B cell (primary cell): ENCODE measurements around the gene ALDH1L2. TPM values are rescaled to one million over a fixed set of nuclear protein-coding genes. Genes with fewer than 3 reads are reported as not detected.

Experiments
- ATAC-seq: fragments of 200-7000 bp; cut with Tn5 transposase; one replicate; pipeline ENCODE4 v1.10.0; 2021; ENCODE audit warnings: low read depth, mild to moderate bottlenecking, moderate number of reproducible peaks, moderate library complexity
- CTCF ChIA-PET: fragments of 350-600 bp; sonication (Branson Sonifier 250); formaldehyde crosslinking; loops from one replicate; lab custom pipeline; 2021; ENCODE audit warnings: antibody characterized with exemption, inconsistent platforms; lab: Charles Lee
- POLR2A ChIA-PET: fragments of 350-600 bp; sonication (Branson Sonifier 250); formaldehyde crosslinking; loops from one replicate; lab custom pipeline; 2021; ENCODE audit warnings: antibody characterized with exemption; lab: Charles Lee
- DNase-seq: peaks from one replicate; pipeline ENCODE4 v3.0.0; 2013
- H2AFZ ChIP-seq: 2 replicates; pipeline ENCODE4 v1.6.1; 2012; ENCODE audit warnings: mild to moderate bottlenecking, low read depth, low read length; ENCODE audit not compliant: insufficient read depth, poor library complexity, severe bottlenecking
- H3K27ac ChIP-seq, 2 donors: 1 replicate in 1 of 2; 2 replicates in 1 of 2; pipeline ENCODE4 v1.5.1; 2012 to 2013; ENCODE audit warnings: low read length in 2 of 2, mild to moderate bottlenecking in 2 of 2, moderate library complexity in 1 of 2
- H3K27me3 ChIP-seq, 4 experiments: fragments of 200-600 bp in 1 of 4; sonication (generic) in 1 of 4; replicated peaks in 1 of 4; 1 replicate in 2 of 4; 2 replicates in 2 of 4; pipeline versions ENCODE4 v1.6.1 to v1.7.0; 2013 to 2016; ENCODE audit warnings: low read length in 3 of 4, mild to moderate bottlenecking in 2 of 4, mixed read lengths in 1 of 4, moderate library complexity in 1 of 4; ENCODE audit not compliant: insufficient read depth in 4 of 4, control insufficient read depth in 3 of 4; ENCODE audit errors: control extremely low read depth in 1 of 4
- H3K36me3 ChIP-seq, 2 experiments: replicated peaks in 1 of 2; 1 replicate in 1 of 2; 2 replicates in 1 of 2; pipeline versions ENCODE4 v1.6.1 to v1.7.1; 2013; ENCODE audit warnings: low read length in 1 of 2; ENCODE audit not compliant: insufficient read depth in 2 of 2, control insufficient read depth in 1 of 2; ENCODE audit errors: control extremely low read depth in 1 of 2, extremely low read depth in 1 of 2
- H3K4me1 ChIP-seq, 2 donors: fragments of 200-600 bp in 1 of 2; sonication (generic) in 1 of 2; 1 replicate in 1 of 2; 2 replicates in 1 of 2; pipeline versions ENCODE4 v1.5.1 to v1.6.1; 2013 to 2017; ENCODE audit warnings: low read length in 2 of 2; ENCODE audit not compliant: control insufficient read depth in 2 of 2, insufficient read depth in 2 of 2
- H3K4me2 ChIP-seq: replicated peaks from 2 replicates; pipeline ENCODE3; 2012; ENCODE audit warnings: mild to moderate bottlenecking, low read depth, low read length; ENCODE audit not compliant: poor library complexity, severe bottlenecking
- H3K4me3 ChIP-seq, 5 experiments: fragments of 200-600 bp in 1 of 5; sonication (generic) in 1 of 5; 1 replicate in 3 of 5; 2 replicates in 2 of 5; pipeline versions ENCODE4 v1.5.1 to v1.7.0; 2011 to 2016; ENCODE audit warnings: low read length in 4 of 5, mild to moderate bottlenecking in 4 of 5, low read depth in 2 of 5, control low read depth in 1 of 5, moderate library complexity in 1 of 5; ENCODE audit not compliant: insufficient read depth in 1 of 5; ENCODE audit errors: control extremely low read depth in 1 of 5, extremely low read depth in 1 of 5
- H3K79me2 ChIP-seq: fragments of 200-600 bp; sonication (generic); one replicate; pipeline ENCODE4 v1.6.0; 2016; ENCODE audit warnings: low read length; ENCODE audit not compliant: control insufficient read depth, insufficient read depth
- H3K9ac ChIP-seq: fragments of 200-600 bp; sonication (generic); 2 replicates; pipeline ENCODE4 v1.6.1; 2017; ENCODE audit warnings: mild to moderate bottlenecking, low read length, moderate library complexity
- H3K9me3 ChIP-seq, 3 donors: one replicate each; pipeline versions ENCODE4 v1.6.1 to v1.7.1; 2013; ENCODE audit warnings: low read length in 2 of 3; ENCODE audit not compliant: control insufficient read depth in 2 of 3, insufficient read depth in 1 of 3; ENCODE audit errors: control extremely low read depth in 1 of 3
- H4K20me1 ChIP-seq: 2 replicates; pipeline ENCODE4 v1.6.0; 2012; ENCODE audit warnings: mild to moderate bottlenecking, low read length; ENCODE audit not compliant: insufficient read depth, control insufficient read depth, poor library complexity, severe bottlenecking
- H3K27ac Mint-ChIP-seq: one replicate; pipeline ENCODE4 v1.8.0; 2021; ENCODE audit warnings: mixed read lengths
- H3K27me3 Mint-ChIP-seq: one replicate; pipeline ENCODE4 v1.8.0; 2021; ENCODE audit warnings: mixed read lengths
- H3K4me1 Mint-ChIP-seq: one replicate; pipeline ENCODE4 v1.8.0; 2021; ENCODE audit warnings: mixed read lengths
- H3K4me3 Mint-ChIP-seq: one replicate; pipeline ENCODE4 v1.8.0; 2021; ENCODE audit warnings: mixed read lengths
- H3K9me3 Mint-ChIP-seq: one replicate; pipeline ENCODE4 v1.8.0; 2022; ENCODE audit warnings: mixed read lengths; ENCODE audit not compliant: insufficient read depth
- EZH2 ChIP-seq: IDR thresholded peaks from 2 replicates; pipeline ENCODE4 v1.6.1; 2012; ENCODE audit warnings: borderline replicate concordance, low read depth, mild to moderate bottlenecking, moderate library complexity, low read length; ENCODE audit not compliant: insufficient read depth, poor library complexity, severe bottlenecking
- WGBS: methylation state at CpG from one replicate; pipeline ENCODE4 v1.1.5; 2013; ENCODE audit warnings: missing lambda C conversion rate; ENCODE audit not compliant: insufficient coverage; 5-methylcytosine and 5-hydroxymethylcytosine counted together
- intact Hi-C: fragments of 100-400 bp; cut with micrococcal nuclease; formaldehyde crosslinking; loops from one replicate; pipeline ENCODE4 v1.10.0; 2022
- polyA plus RNA-seq: library from polyadenylated mRNA; depleted of rRNA; stranded (reverse); fragments of >200 nt; gene quantifications from 2 replicates; pipeline ENCODE4 v1.2.3, GENCODE V29; 2012
- total RNA-seq, 2 donors: library from RNA; stranded (reverse); fragments of 120-200 nt in 1 of 2; gene quantifications; 1 replicate in 1 of 2; 2 replicates in 1 of 2; pipeline versions ENCODE4 v1.2.3 to v1.2.4, GENCODE V29; 2013 to 2022
- TF ChIP-seq, protein P1 (sequence below): fragments of 200-600 bp; IDR thresholded peaks from one replicate; pipeline ENCODE4 v1.8.0; 2022; ENCODE audit warnings: antibody characterized with exemption, mild to moderate bottlenecking

ALDH1L2 gene
- total and polyA plus RNA-seq, 2 donors (not counting 1 experiment from before 2014, with no cell fraction given), result 0.04 to 0.32 TPM

DNA sequence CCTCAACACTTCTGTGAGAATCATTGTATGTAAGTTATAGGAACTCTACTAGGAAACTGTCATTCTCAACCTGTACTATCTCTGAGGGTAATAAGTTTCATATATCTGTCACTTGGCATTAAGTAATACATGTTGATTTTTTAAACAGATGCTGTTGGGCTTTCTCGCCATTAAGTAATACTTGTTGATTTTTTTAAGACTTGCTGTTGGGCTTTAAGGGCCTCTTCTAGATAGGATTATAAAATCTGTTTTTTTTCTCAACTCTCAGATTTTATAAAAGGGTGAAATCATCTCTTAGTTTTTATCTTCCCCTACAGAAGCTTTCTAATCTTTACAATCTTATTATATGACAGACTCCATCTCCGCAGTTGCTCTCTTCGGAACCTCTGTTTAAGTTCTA lies 28.8 kb upstream of the ALDH1L2 start:
- H3K27ac Mint-ChIP-seq, result no peak overlapping the region
- ATAC-seq, result no peak
- H3K9me3 Mint-ChIP-seq, result no peaks in the 10 kb centered on the region
- H3K4me1 Mint-ChIP-seq, result peaks cover 44% of the 10 kb centered on the region
- H2AFZ ChIP-seq, result no peak overlapping the region
- no peak for TF ChIP-seq EZH2
- TF ChIP-seq, protein P1, sequence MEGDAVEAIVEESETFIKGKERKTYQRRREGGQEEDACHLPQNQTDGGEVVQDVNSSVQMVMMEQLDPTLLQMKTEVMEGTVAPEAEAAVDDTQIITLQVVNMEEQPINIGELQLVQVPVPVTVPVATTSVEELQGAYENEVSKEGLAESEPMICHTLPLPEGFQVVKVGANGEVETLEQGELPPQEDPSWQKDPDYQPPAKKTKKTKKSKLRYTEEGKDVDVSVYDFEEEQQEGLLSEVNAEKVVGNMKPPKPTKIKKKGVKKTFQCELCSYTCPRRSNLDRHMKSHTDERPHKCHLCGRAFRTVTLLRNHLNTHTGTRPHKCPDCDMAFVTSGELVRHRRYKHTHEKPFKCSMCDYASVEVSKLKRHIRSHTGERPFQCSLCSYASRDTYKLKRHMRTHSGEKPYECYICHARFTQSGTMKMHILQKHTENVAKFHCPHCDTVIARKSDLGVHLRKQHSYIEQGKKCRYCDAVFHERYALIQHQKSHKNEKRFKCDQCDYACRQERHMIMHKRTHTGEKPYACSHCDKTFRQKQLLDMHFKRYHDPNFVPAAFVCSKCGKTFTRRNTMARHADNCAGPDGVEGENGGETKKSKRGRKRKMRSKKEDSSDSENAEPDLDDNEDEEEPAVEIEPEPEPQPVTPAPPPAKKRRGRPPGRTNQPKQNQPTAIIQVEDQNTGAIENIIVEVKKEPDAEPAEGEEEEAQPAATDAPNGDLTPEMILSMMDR, result no peak
- DNase-seq, result no peak
- POLR2A ChIA-PET, result no interaction called here
- H3K9me3 ChIP-seq, result no peaks in the 10 kb centered on the region
- peaks cover 95% of the 10 kb centered on the region for H3K79me2 ChIP-seq
- H3K4me1 ChIP-seq, result peaks cover 9 to 47% of the 10 kb centered on the region in 2 donors
- H3K4me2 ChIP-seq, result no peak overlapping the region
- peak overlapping the region in 1 of 2 donors; percentile 75 for H3K27ac ChIP-seq
- no CpG with 5 or more reads among the region's 3 CpGs for WGBS
- peaks cover 80% of the 10 kb centered on the region for H4K20me1 ChIP-seq
- H3K27me3 Mint-ChIP-seq, result no peaks in the 10 kb centered on the region
- intact Hi-C loops, result loop anchor here (5.0 kb wide), 1 partner anchor 34 kb away; no protein-coding TSS in a partner anchor
- H3K27me3 ChIP-seq, result no peaks in the 10 kb centered on the region
- peaks cover 5 to 69% of the 10 kb centered on the region in 2 experiments for H3K36me3 ChIP-seq
- no peak overlapping the region for H3K4me3 ChIP-seq
- H3K9ac ChIP-seq, result no peak overlapping the region
- CTCF ChIA-PET, result no interaction called here
- H3K4me3 Mint-ChIP-seq, result peak overlapping the region; percentile 24

DNA sequence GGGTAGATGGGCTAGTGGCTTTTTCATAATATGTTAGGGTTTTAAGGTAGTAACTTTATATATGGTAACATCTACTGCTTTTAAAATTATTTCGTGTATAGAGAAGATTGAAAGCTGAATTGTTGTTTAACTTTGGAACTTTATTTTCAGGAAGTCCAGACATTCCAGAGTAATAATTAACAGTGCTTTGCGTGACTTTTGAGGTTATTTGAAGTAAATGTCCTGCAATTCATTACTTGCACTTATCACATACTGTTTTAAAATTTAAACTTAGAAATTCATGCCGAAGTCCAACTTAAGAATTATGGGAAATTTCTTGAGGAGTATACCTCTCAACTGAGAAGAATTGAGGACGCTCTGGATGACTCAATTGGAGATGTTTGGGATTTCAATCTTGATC lies 26.6 kb upstream of the ALDH1L2 start:
- H3K9ac ChIP-seq, result no peak overlapping the region
- Mint-ChIP-seq H3K27me3 (no peaks in the 10 kb centered on the region), H3K4me3 (peak overlapping the region; percentile 51), H3K27ac (no peak overlapping the region), H3K4me1 (peaks cover 47% of the 10 kb centered on the region), H3K9me3 (no peaks in the 10 kb centered on the region)
- peak overlapping the region in 1 of 2 donors; percentile 98 for H3K27ac ChIP-seq
- DNase-seq (no peak), ATAC-seq (no peak)
- peak overlapping the region; percentile 91 for H3K4me2 ChIP-seq
- H3K79me2 ChIP-seq, result peaks cover 87% of the 10 kb centered on the region
- intact Hi-C loops, result loop anchor here (5.0 kb wide), 1 partner anchor 36 kb away; no protein-coding TSS in a partner anchor
- peak overlapping the region in 2 of 5 experiments; percentile 6 to 89 for H3K4me3 ChIP-seq
- H3K4me1 ChIP-seq, result peaks cover 9 to 52% of the 10 kb centered on the region in 2 donors
- H3K9me3 ChIP-seq, result no peaks in the 10 kb centered on the region
- ChIA-PET CTCF (no interaction called here), POLR2A (no interaction called here)
- peaks cover 60% of the 10 kb centered on the region for H4K20me1 ChIP-seq
- WGBS, result no CpG with 5 or more reads among the region's 4 CpGs
- TF ChIP-seq, protein P1, result no peak
- TF ChIP-seq EZH2, result no peak
- H2AFZ ChIP-seq, result no peak overlapping the region
- H3K36me3 ChIP-seq, result peaks cover 5 to 48% of the 10 kb centered on the region in 2 experiments
- peaks cover 0 to 3% (median 0%) of the 10 kb centered on the region in 4 experiments for H3K27me3 ChIP-seq
